ENCODE measurements around the gene MYBBP1A.

- TF ChIP-seq, protein P1, sequence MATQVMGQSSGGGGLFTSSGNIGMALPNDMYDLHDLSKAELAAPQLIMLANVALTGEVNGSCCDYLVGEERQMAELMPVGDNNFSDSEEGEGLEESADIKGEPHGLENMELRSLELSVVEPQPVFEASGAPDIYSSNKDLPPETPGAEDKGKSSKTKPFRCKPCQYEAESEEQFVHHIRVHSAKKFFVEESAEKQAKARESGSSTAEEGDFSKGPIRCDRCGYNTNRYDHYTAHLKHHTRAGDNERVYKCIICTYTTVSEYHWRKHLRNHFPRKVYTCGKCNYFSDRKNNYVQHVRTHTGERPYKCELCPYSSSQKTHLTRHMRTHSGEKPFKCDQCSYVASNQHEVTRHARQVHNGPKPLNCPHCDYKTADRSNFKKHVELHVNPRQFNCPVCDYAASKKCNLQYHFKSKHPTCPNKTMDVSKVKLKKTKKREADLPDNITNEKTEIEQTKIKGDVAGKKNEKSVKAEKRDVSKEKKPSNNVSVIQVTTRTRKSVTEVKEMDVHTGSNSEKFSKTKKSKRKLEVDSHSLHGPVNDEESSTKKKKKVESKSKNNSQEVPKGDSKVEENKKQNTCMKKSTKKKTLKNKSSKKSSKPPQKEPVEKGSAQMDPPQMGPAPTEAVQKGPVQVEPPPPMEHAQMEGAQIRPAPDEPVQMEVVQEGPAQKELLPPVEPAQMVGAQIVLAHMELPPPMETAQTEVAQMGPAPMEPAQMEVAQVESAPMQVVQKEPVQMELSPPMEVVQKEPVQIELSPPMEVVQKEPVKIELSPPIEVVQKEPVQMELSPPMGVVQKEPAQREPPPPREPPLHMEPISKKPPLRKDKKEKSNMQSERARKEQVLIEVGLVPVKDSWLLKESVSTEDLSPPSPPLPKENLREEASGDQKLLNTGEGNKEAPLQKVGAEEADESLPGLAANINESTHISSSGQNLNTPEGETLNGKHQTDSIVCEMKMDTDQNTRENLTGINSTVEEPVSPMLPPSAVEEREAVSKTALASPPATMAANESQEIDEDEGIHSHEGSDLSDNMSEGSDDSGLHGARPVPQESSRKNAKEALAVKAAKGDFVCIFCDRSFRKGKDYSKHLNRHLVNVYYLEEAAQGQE (IDR thresholded peaks at IDR 0.05; ENCODE audit: insufficient replicate concordance, low read depth): no peak
- TF ChIP-seq CTCF (IDR thresholded peaks at IDR 0.05; ENCODE audit: insufficient read depth, low read length): no peak
- TF ChIP-seq POLR2AphosphoS5 (IDR thresholded peaks at IDR 0.05; ENCODE audit: low read depth): no peak
- no peak for TF ChIP-seq GABPA (IDR thresholded peaks at IDR 0.05; ENCODE audit: low read depth)
Observed at GRCh38 chr17:4582691-4583090, 27.5 kb upstream of the MYBBP1A start.
